Mononuclear cell (primary cell): ENCODE results near the gene SERPINE1. TPM values are rescaled to one million over a fixed set of nuclear protein-coding genes. Genes with fewer than 3 reads are reported as not detected.
"Not testable (repeated sequence)": the region's sequence is repeated elsewhere in the genome, so short reads cannot be mapped to it uniquely, and the experiment has no call there.

Experiments
- H3K27me3 ChIP-seq: 2 replicates; pipeline ENCODE4 v1.6.0; 2011; ENCODE audit warnings: low read length, control low read depth; ENCODE audit not compliant: insufficient read depth
- H3K4me1 ChIP-seq: 2 replicates; pipeline ENCODE4 v1.5.1; 2011; ENCODE audit warnings: mild to moderate bottlenecking, low read length, control low read depth; ENCODE audit not compliant: insufficient read depth
- H3K4me3 ChIP-seq: 2 replicates; pipeline ENCODE4 v1.5.1; 2011; ENCODE audit warnings: mild to moderate bottlenecking, low read length, moderate library complexity
- H3K9me3 ChIP-seq: 2 replicates; pipeline ENCODE4 v1.5.1; 2011; ENCODE audit warnings: low read depth, mild to moderate bottlenecking, control low read depth, low read length
- total RNA-seq: library from RNA; depleted of rRNA; stranded (reverse); fragments of >200 nt; gene quantifications from one replicate; pipeline ENCODE4 v1.2.3, GENCODE V29; 2012

Gene SERPINE1
- total RNA-seq, 1 donor = 2.3 TPM

- Histone ChIP-seq H3K9me3 (no peaks in the 10 kb centered on the region), H3K4me1 (peaks cover 14% of the 10 kb centered on the region), H3K27me3 (no peaks in the 10 kb centered on the region), H3K4me3 (no peak overlapping the region)
Observed at GRCh38 chr7:101111261-101111660, 15.6 kb upstream of the SERPINE1 start.

- Histone ChIP-seq H3K27me3 (no peaks in the 10 kb centered on the region), H3K4me3 (no peak overlapping the region), H3K4me1 (peaks cover 11% of the 10 kb centered on the region), H3K9me3 (no peaks in the 10 kb centered on the region)
Observed at GRCh38 chr7:101112233-101112632, 14.7 kb upstream of the SERPINE1 start.

GRCh38 chr7:101113140-101113539, 13.8 kb upstream of the SERPINE1 start:
- H3K9me3 ChIP-seq, H3K4me1 ChIP-seq, H3K27me3 ChIP-seq, H3K4me3 ChIP-seq: not testable (repeated sequence)

GRCh38 chr7:101113836-101114235, 13.1 kb upstream of the SERPINE1 start:
- Histone ChIP-seq H3K27me3 (no peaks in the 10 kb centered on the region), H3K9me3 (no peaks in the 10 kb centered on the region), H3K4me1 (no peaks in the 10 kb centered on the region), H3K4me3 (no peak overlapping the region)

GRCh38 chr7:101114492-101114891, 12.4 kb upstream of the SERPINE1 start:
- Histone ChIP-seq H3K9me3 (no peaks in the 10 kb centered on the region), H3K4me1 (no peaks in the 10 kb centered on the region), H3K4me3 (no peak overlapping the region), H3K27me3 (no peaks in the 10 kb centered on the region)

GRCh38 chr7:101115215-101115614, 11.7 kb upstream of the SERPINE1 start:
- H3K4me1 ChIP-seq = no peaks in the 10 kb centered on the region
- no peak overlapping the region for H3K4me3 ChIP-seq
- no peaks in the 10 kb centered on the region for H3K27me3 ChIP-seq
- no peaks in the 10 kb centered on the region for H3K9me3 ChIP-seq

GRCh38 chr7:101116898-101117297, 10.0 kb upstream of the SERPINE1 start:
- H3K4me3 ChIP-seq = no peak overlapping the region
- H3K27me3 ChIP-seq = no peaks in the 10 kb centered on the region
- H3K4me1 ChIP-seq = peaks cover 2% of the 10 kb centered on the region
- H3K9me3 ChIP-seq = no peaks in the 10 kb centered on the region

- H3K4me3 ChIP-seq = no peak overlapping the region
- no peaks in the 10 kb centered on the region for H3K9me3 ChIP-seq
- peaks cover 9% of the 10 kb centered on the region for H3K4me1 ChIP-seq
- no peaks in the 10 kb centered on the region for H3K27me3 ChIP-seq
Observed at GRCh38 chr7:101118856-101119255, 8.0 kb upstream of the SERPINE1 start.

GRCh38 chr7:101119876-101120275, 7.0 kb upstream of the SERPINE1 start:
- H3K9me3 ChIP-seq = no peaks in the 10 kb centered on the region
- no peaks in the 10 kb centered on the region for H3K27me3 ChIP-seq

GRCh38 chr7:101120315-101120714, 6.6 kb upstream of the SERPINE1 start:
- Histone ChIP-seq H3K4me3 (no peak overlapping the region), H3K27me3 (peaks cover under 1% of the 10 kb centered on the region), H3K4me1 (peaks cover 21% of the 10 kb centered on the region), H3K9me3 (no peaks in the 10 kb centered on the region)

More at GRCh38 chr7:101119876-101120275, 7.0 kb upstream of the SERPINE1 start:
- no peak overlapping the region for H3K4me3 ChIP-seq
- H3K4me1 ChIP-seq = peaks cover 17% of the 10 kb centered on the region

GRCh38 chr7:101121631-101121990, 5.3 kb upstream of the SERPINE1 start:
- not testable (repeated sequence) for H3K9me3 ChIP-seq, H3K4me3 ChIP-seq, H3K27me3 ChIP-seq
- H3K4me1 ChIP-seq = peaks cover 34% of the 10 kb centered on the region

- no peaks in the 10 kb centered on the region for H3K9me3 ChIP-seq
- peaks cover 41% of the 10 kb centered on the region for H3K4me1 ChIP-seq
- H3K4me3 ChIP-seq = peak overlapping the region; percentile 22
- peaks cover 6% of the 10 kb centered on the region for H3K27me3 ChIP-seq
Observed at GRCh38 chr7:101121991-101122932, 4.6 kb upstream of the SERPINE1 start.

GRCh38 chr7:101122933-101123702, 3.8 kb upstream of the SERPINE1 start:
- H3K4me3 ChIP-seq = no peak overlapping the region
- H3K9me3 ChIP-seq = no peaks in the 10 kb centered on the region
- H3K27me3 ChIP-seq = peaks cover 6% of the 10 kb centered on the region
- H3K4me1 ChIP-seq = peaks cover 46% of the 10 kb centered on the region

GRCh38 chr7:101123703-101124068, 3.2 kb upstream of the SERPINE1 start:
- H3K4me3 ChIP-seq = no peak overlapping the region
- H3K4me1 ChIP-seq = peaks cover 46% of the 10 kb centered on the region
- peaks cover 6% of the 10 kb centered on the region for H3K27me3 ChIP-seq
- H3K9me3 ChIP-seq = no peaks in the 10 kb centered on the region

- peaks cover 6% of the 10 kb centered on the region for H3K27me3 ChIP-seq
- H3K4me1 ChIP-seq = peaks cover 46% of the 10 kb centered on the region
- no peaks in the 10 kb centered on the region for H3K9me3 ChIP-seq
- H3K4me3 ChIP-seq = no peak overlapping the region
Observed at GRCh38 chr7:101124376-101125056, 2.4 kb upstream of the SERPINE1 start.
